GM23248 (cell line): Measurements from ENCODE around the gene MKLN1. TPM values are rescaled to one million over a fixed set of nuclear protein-coding genes. Genes with fewer than 3 reads are reported as not detected.

Experiments
- DNase-seq: peaks from one replicate; pipeline ENCODE4 v3.0.0-alpha.2; 2015
- H2AFZ ChIP-seq: fragments of 200-600 bp; sonication (generic); 2 replicates; pipeline ENCODE4 v1.6.1; 2016; ENCODE audit warnings: antibody characterized with exemption
- H3F3A ChIP-seq: fragments of 200-600 bp; sonication (generic); 2 replicates; pipeline ENCODE4 v1.6.1; 2016; ENCODE audit warnings: mild to moderate bottlenecking, antibody characterized with exemption, mixed run types; ENCODE audit not compliant: insufficient read depth
- H3K27ac ChIP-seq: fragments of 200-600 bp; sonication (generic); 2 replicates; pipeline ENCODE4 v1.5.1; 2016; ENCODE audit warnings: mild to moderate bottlenecking
- H3K27me3 ChIP-seq: fragments of 200-600 bp; sonication (generic); replicated peaks from 2 replicates; pipeline ENCODE4 v1.6.1; 2016; ENCODE audit warnings: mild to moderate bottlenecking; ENCODE audit not compliant: insufficient read depth
- H3K36me3 ChIP-seq: fragments of 200-600 bp; sonication (generic); 2 replicates; pipeline ENCODE4 v1.6.1; 2016; ENCODE audit warnings: low read depth, mild to moderate bottlenecking
- H3K4me1 ChIP-seq: fragments of 200-600 bp; sonication (generic); 2 replicates; pipeline ENCODE4 v1.6.1; 2016; ENCODE audit warnings: mild to moderate bottlenecking; ENCODE audit not compliant: insufficient read depth
- H3K4me2 ChIP-seq: fragments of 200-600 bp; sonication (generic); one replicate; pipeline ENCODE4 v1.6.1; 2016; ENCODE audit warnings: mild to moderate bottlenecking; ENCODE audit not compliant: unreplicated experiment
- H3K4me3 ChIP-seq: fragments of 200-600 bp; sonication (generic); 2 replicates; pipeline ENCODE4 v1.5.1; 2016; ENCODE audit warnings: mild to moderate bottlenecking
- H3K79me2 ChIP-seq: fragments of 200-600 bp; sonication (generic); 2 replicates; pipeline ENCODE4 v1.6.1; 2016; ENCODE audit warnings: mild to moderate bottlenecking; ENCODE audit not compliant: insufficient read depth
- H3K9ac ChIP-seq: fragments of 200-600 bp; sonication (generic); 2 replicates; pipeline ENCODE4 v1.6.1; 2016; ENCODE audit warnings: mild to moderate bottlenecking
- H3K9me2 ChIP-seq: fragments of 200-600 bp; sonication (generic); 2 replicates; pipeline ENCODE4 v1.6.1; 2016; ENCODE audit warnings: mixed run types, mild to moderate bottlenecking, moderate library complexity; ENCODE audit not compliant: insufficient read depth
- H3K9me3 ChIP-seq: fragments of 200-600 bp; sonication (generic); one replicate; pipeline ENCODE4 v1.6.1; 2017; ENCODE audit warnings: low read depth
- H4K20me1 ChIP-seq: fragments of 200-600 bp; sonication (generic); 2 replicates; pipeline ENCODE4 v1.6.0; 2016; ENCODE audit not compliant: insufficient read depth
- EZH2 ChIP-seq: fragments of 200-600 bp; sonication (generic); IDR thresholded peaks from 2 replicates; pipeline ENCODE4 v1.6.1; 2018; ENCODE audit warnings: antibody characterized with exemption, mild to moderate bottlenecking; ENCODE audit not compliant: insufficient read depth, poor library complexity, severe bottlenecking
- EZH2phosphoT487 ChIP-seq: fragments of 200-600 bp; sonication (generic); IDR thresholded peaks from 2 replicates; pipeline ENCODE4 v1.6.1; 2018; ENCODE audit warnings: antibody characterized with exemption, moderate library complexity, mild to moderate bottlenecking, low read depth; ENCODE audit not compliant: insufficient read depth
- WGBS, 2 experiments: methylation state at CpG; one replicate each; pipeline ENCODE4 v1.1.6; 2015 to 2017; ENCODE audit warnings: low lambda C conversion rate in 2 of 2, low coverage in 1 of 2; ENCODE audit errors: missing lambda C conversion rate in 2 of 2; 5-methylcytosine and 5-hydroxymethylcytosine counted together
- in situ Hi-C: fragments of 300-500 bp; cut with MboI; formaldehyde crosslinking; loops from 2 replicates; pipeline ENCODE4 v1.15.0; 2020
- polyA plus RNA-seq: library from polyadenylated mRNA; unstranded; fragments of >200 nt; fragmentation: Nextera tagmentation; extraction: Ambion mirVana; gene quantifications from 2 replicates; pipeline ENCODE4 v1.2.1, GENCODE V29; 2016
- total RNA-seq: library from RNA; depleted of rRNA; stranded (reverse); fragments of >200 nt; shearing (Covaris generic); gene quantifications from 2 replicates; pipeline ENCODE4 v1.2.3, GENCODE V29; 2014

Gene MKLN1
- total and polyA plus RNA-seq, 2 experiments from 2014 or later: 32.1 to 35.7 TPM

- Histone ChIP-seq H3K27me3 (no peaks in the 10 kb centered on the region), H4K20me1 (no peaks in the 10 kb centered on the region), H3K79me2 (peaks cover 9% of the 10 kb centered on the region; the same call in 1 of the 2 replicates), H3K4me2 (no peak overlapping the region), H3K36me3 (peaks cover 72% of the 10 kb centered on the region), H3K4me1 (no peaks in the 10 kb centered on the region), H3K9me2 (no peaks in the 10 kb centered on the region), H3F3A (no peaks in the 10 kb centered on the region), H3K4me3 (no peak overlapping the region), H3K9me3 (no peaks in the 10 kb centered on the region), H3K9ac (no peak overlapping the region), H3K27ac (no peak overlapping the region), H2AFZ (no peak overlapping the region)
- no peak for DNase-seq
- in situ Hi-C loops: no loop called here
- TF ChIP-seq EZH2 (no peak), EZH2phosphoT487 (no peak)
- 96% methylated on average over 12 of the region's 12 CpGs for WGBS, 2 experiments
These were observed 139.2 kb downstream of the MKLN1 start for GRCh38 chr7:131466735-131467365.

- no peak overlapping the region for H3K27ac ChIP-seq
These were observed 140.1 kb downstream of the MKLN1 start for GRCh38 chr7:131467788-131468187.

GRCh38 chr7:131471250-131472004 is 143.8 kb downstream of the MKLN1 start:
- H3K27ac ChIP-seq: no peak overlapping the region
- H3F3A ChIP-seq: 0 out of 2 replicates have a peak, but pooled peaks cover 3% of the 10 kb centered on the region
- no peaks in the 10 kb centered on the region for H3K27me3 ChIP-seq
- H3K36me3 ChIP-seq: peaks cover 62% of the 10 kb centered on the region
- DNase-seq: no peak
- TF ChIP-seq EZH2phosphoT487 (no peak), EZH2 (no peak)
- no peaks in the 10 kb centered on the region for H3K79me2 ChIP-seq
- 62 to 69% methylated on average over 4 of the region's 4 CpGs for WGBS, 2 experiments
- H3K4me3 ChIP-seq: no peak overlapping the region
- no peak overlapping the region for H3K9ac ChIP-seq
- H3K9me3 ChIP-seq: no peaks in the 10 kb centered on the region
- no peaks in the 10 kb centered on the region for H3K4me1 ChIP-seq
- in situ Hi-C loops: no loop called here
- no peak overlapping the region for H2AFZ ChIP-seq
- no peaks in the 10 kb centered on the region for H4K20me1 ChIP-seq
- no peaks in the 10 kb centered on the region for H3K9me2 ChIP-seq
- no peak overlapping the region for H3K4me2 ChIP-seq

More at GRCh38 chr7:131467788-131468187, 140.1 kb downstream of the MKLN1 start:
- Histone ChIP-seq H3K9me3 (no peaks in the 10 kb centered on the region), H3K4me1 (no peaks in the 10 kb centered on the region), H3K9ac (no peak overlapping the region), H3K4me3 (no peak overlapping the region), H3K79me2 (no peaks in the 10 kb centered on the region; the same call in 1 of the 2 replicates), H4K20me1 (no peaks in the 10 kb centered on the region), H3K9me2 (no peaks in the 10 kb centered on the region), H3K4me2 (no peak overlapping the region), H3K27me3 (no peaks in the 10 kb centered on the region), H2AFZ (no peak overlapping the region), H3F3A (no peaks in the 10 kb centered on the region), H3K36me3 (peaks cover 74% of the 10 kb centered on the region)
- 96 to 97% methylated on average over 5 of the region's 5 CpGs for WGBS, 2 experiments
- no peak for DNase-seq
- in situ Hi-C loops: no loop called here
- TF ChIP-seq EZH2phosphoT487 (no peak), EZH2 (no peak)

- Histone ChIP-seq H3K79me2 (no peaks in the 10 kb centered on the region), H3K4me3 (no peak overlapping the region), H3K36me3 (peaks cover 23% of the 10 kb centered on the region), H3K4me1 (peaks cover 16% of the 10 kb centered on the region), H3K9ac (no peak overlapping the region), H3K27me3 (no peaks in the 10 kb centered on the region), H3K27ac (no peak overlapping the region), H3F3A (peaks cover 11% of the 10 kb centered on the region; the same call in 1 of the 2 replicates), H4K20me1 (no peaks in the 10 kb centered on the region), H2AFZ (no peak overlapping the region), H3K9me3 (no peaks in the 10 kb centered on the region), H3K9me2 (no peaks in the 10 kb centered on the region), H3K4me2 (no peak overlapping the region)
- in situ Hi-C loops: no loop called here
- TF ChIP-seq EZH2phosphoT487 (no peak), EZH2 (no peak)
- no peak for DNase-seq
- WGBS, 2 experiments: 97 to 98% methylated on average over 2 of the region's 2 CpGs
These were observed 149.1 kb downstream of the MKLN1 start for GRCh38 chr7:131476740-131477139.
